GM13977 (cell line): Measurements from ENCODE around the gene NTM.

ENCODE experiments used
- DNase-seq: peaks from one replicate; pipeline ENCODE4 v3.0.0; 2012; ENCODE audit warnings: low spot score
- CTCF ChIP-seq: IDR thresholded peaks from 2 replicates; pipeline ENCODE4 v1.5.1; 2012; ENCODE audit warnings: mild to moderate bottlenecking, control low read depth; ENCODE audit not compliant: insufficient read depth; ENCODE audit errors: extremely low read depth, missing control alignments
- in situ Hi-C: fragments of 300-500 bp; cut with MboI; formaldehyde crosslinking; loops from one replicate; pipeline ENCODE4 v1.12.0; 2022; ENCODE audit warnings: low sequenced_read_pairs, low pct_unique_long_range_greater_than_20kb, mixed read lengths, inconsistent platforms; ENCODE audit not compliant: unreplicated experiment

NTM gene

GRCh38 chr11:132080127-132080526 lies 709.7 kb downstream of the NTM start:
- DNase-seq = no peak
- TF ChIP-seq CTCF = no peak
- in situ Hi-C loops = no loop called here

GRCh38 chr11:132082566-132082965 lies 712.2 kb downstream of the NTM start:
- in situ Hi-C loops = no loop called here
- TF ChIP-seq CTCF = no peak
- DNase-seq = no peak

- in situ Hi-C loops = no loop called here
- TF ChIP-seq CTCF = no peak
- no peak for DNase-seq
Observed at GRCh38 chr11:132084433-132084832, 714.0 kb downstream of the NTM start.

GRCh38 chr11:132087148-132087547 lies 716.7 kb downstream of the NTM start:
- DNase-seq = no peak
- no peak for TF ChIP-seq CTCF
- in situ Hi-C loops = no loop called here

GRCh38 chr11:132088551-132088950 lies 718.1 kb downstream of the NTM start:
- in situ Hi-C loops = no loop called here
- no peak for DNase-seq
- TF ChIP-seq CTCF = no peak

- DNase-seq = no peak
- TF ChIP-seq CTCF = no peak
- in situ Hi-C loops = no loop called here
Observed at GRCh38 chr11:132093536-132094259, 723.3 kb downstream of the NTM start.

- in situ Hi-C loops = no loop called here
- DNase-seq = no peak
- no peak for TF ChIP-seq CTCF
Observed at GRCh38 chr11:132094598-132094997, 724.2 kb downstream of the NTM start.
